ENCODE results near the gene HEATR1.
"Not testable (repeated sequence)": the region's sequence is repeated elsewhere in the genome, so short reads cannot be mapped to it uniquely, and the experiment has no call there.

Gene HEATR1

DNA sequence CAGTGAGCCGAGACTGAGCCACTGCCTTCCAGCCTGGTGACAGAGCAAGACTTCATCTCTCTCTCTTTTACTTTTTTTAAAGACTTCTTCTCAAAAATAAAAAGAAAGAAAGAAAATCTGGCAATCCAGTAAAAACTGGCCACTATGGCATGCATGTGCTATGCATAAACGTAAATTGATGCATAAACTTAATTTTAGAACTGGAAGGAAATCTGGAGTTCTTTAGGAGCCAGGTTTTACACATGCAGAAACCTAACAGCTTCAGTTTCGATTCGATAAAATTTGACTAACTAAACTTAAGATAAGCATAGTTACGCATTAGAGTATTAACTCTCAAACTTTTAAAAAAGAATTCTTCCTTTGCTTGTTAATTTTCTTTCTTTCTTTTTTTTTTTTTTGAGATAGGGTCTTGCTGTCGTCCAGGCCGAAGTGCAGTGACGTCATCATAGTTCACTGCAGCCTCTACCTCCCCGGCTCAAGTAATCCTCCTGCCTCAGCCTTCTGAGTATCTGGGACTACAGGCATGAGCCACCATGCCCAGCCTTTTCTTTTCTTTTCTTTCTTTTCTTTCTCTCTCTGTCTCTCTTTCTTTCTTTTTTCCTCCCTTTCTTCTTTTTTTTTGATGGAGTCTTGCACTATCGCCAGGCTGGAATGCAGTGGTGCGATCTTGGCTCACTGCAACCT is 92.4 kb downstream of the HEATR1 start:
- no peak for DNase-seq (ENCODE audit: low read depth in 4 of 4, low spot score in 1 of 4)

DNA sequence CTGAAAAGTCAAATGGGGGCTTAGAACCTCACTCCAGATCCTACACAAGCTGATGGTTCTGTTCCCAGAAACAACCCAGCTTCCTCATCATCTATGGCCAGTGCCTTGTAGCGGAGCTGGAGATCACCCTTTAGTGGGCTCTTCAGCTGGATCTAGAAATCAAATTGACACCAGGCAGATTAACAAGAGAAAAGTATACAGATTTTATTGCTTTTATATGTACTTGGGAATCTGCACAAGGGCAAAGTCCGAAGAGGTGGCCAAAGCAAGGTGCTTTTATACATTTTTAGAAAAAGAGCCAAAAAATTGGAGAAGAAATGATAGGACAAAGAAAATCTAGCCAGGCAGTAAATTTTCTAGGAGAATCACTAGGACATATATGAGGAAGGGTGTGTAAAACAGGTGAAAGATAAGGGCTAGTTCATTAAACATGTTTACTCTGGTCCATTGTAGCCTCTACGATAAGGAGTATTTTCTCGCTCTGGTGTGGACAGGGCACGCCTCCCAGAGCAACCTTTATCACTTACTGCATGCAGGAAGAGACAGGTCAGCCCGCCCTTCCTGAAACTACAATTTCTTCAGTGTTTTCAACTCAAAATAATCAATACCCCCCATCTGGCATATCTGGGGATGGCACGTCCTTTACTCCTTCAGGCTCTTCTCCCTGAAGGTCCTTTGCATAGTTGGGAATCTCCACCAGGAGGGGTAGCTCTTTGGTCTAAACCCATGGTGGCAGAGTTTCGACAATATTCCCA is 94.5 kb downstream of the HEATR1 start:
- no peak for DNase-seq (ENCODE audit: low read depth in 4 of 4, low spot score in 1 of 4)

DNA sequence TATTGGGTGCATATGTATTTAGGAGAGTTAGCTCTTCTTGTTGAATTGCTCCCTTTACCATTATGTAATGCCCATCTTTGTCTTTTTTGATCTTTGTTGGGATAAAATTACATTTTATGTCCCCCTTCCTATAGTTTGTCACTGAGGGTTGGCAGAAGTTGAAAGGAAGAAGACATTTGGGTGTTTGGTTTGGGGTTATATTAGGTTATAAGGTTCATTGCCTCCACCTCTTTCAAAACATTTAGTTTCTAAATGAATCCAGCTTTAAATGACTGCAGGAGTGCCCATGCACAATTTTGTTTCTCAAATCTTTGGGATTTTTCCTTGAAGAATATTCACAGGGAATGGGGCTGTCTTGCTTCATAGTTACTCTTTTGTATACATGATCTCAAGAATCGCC is 95.1 kb downstream of the HEATR1 start:
- no peak for DNase-seq (ENCODE audit: low read depth in 4 of 4, low spot score in 1 of 4)

DNA sequence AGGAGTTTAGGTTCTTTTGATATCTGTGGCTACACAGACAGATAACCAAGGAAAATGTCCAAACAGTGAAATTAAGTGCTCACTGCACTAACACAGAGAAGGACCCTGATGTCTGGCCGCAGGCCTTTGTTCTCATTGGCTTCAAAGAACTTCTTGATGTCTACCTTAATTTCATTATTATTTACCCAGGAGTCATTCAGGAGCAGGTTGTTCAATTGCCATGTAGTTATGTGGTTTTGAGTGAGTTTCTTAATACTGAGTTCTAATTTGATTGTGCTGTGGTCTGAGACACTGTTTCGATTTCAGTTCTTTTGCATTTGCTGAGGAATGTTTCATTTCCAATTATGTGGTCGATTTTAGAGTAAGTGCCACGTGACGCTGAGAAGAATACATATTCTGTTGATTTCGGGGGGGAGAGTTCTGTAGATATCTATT is 95.7 kb downstream of the HEATR1 start:
- DNase-seq (ENCODE audit: low read depth in 4 of 4, low spot score in 1 of 4) = no peak

DNA sequence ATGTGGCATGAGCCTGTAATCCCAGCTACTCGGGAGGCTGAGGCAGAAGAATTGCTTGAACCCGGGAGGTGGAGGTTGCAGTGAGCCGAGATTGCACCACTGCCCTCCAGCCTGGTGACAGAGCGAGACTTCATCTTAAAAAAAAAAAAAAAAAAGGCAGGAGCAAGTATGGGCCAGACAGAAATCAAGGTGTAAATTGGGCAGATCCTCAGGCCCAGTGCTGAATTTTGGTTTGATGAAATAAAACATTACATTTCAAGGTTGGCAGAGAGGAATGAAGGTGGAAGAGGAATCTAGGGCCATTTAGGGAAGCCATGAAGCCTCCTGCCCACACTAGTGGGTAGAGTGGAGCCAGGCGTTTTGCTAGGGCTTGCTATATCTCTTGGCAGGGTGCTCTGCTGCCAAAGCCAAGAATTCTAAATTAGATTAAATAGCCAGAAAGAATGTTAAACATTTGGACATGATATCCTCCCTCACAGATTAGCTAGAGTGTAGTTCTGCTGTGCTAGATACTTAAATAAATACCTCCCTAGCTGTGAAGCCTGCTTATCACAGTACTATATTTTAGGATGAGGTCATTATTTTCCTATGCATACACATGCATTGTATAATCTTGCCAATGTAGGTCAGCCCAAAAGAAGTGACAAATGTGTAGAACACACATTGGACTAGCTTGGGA is 97.2 kb downstream of the HEATR1 start:
- DNase-seq (ENCODE audit: low read depth in 4 of 4, low spot score in 1 of 4) = no peak

DNA sequence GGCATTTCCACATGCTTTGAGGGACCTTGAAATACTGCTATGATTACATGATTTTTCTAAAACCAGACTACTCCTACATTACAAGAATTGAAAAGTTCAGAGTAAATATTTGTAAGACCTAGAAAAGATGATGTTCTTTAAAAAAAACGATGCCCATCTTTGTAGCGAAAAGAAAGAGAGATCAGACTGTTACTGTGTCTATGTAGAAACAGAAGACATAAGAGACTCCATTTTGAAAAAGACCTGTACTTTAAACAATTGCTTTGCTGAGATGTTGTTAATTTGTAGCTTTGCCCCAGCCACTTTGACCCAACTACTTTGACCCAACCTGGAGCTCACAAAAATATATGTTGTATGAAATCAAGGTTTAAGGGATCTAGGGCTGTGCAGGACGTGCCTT is 100.0 kb downstream of the HEATR1 start:
- DNase-seq (ENCODE audit: low read depth in 4 of 4, low spot score in 1 of 4) = not testable (repeated sequence)

DNA sequence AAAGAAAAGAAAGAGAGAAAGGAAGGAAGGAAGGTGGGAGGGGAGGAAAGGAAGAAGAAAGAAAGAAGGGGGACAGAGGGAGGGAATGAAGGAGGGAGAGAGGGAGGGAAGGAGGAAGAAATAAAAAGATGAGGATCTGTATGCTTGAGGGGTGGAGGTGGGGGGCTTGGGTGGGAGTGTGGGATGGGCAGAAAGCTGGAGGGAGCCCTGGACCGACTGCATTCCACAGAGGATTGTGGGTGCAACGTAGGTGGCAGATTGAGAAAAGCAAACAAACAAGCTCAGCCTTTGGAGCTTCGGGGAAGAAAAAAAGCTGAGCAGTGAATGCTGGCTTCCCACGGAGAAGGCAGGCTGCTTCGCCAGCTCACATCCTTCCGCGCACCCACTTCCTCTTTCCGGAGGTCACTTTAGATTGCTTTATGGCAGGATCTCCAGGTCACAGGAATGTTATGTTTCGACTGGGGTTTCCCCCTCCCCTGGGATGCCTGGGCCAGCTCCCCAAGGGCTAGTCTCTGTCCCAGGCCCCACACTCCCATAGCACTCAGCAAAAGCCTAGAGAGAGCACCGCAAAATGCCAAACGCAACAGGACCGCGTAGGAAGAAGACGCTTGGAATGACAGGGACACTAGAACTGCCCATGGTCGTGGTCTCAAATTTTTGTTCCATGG is 101.2 kb downstream of the HEATR1 start:
- no peak for DNase-seq (ENCODE audit: low read depth in 4 of 4, low spot score in 1 of 4)

DNA sequence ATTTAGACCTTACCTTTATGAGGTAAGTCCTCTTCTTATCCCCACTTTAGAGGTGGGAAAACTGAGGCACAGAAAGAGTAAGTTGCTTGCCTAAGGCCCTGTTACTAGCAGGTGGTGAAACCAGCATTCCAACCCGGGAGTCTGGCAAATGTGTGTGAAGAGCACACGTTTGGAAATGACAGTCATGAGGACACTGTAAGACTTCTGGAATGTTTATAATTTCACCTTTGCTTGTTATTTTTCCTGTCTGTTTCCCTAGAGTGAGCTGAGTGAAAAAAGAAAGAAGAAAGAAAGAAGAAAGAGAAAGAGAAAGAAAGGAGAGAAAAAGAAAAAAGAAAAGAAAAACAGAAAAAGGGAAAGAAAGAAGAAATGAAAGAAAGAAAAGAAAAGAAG is 101.7 kb downstream of the HEATR1 start:
- DNase-seq (ENCODE audit: low read depth in 4 of 4, low spot score in 1 of 4) = no peak

DNA sequence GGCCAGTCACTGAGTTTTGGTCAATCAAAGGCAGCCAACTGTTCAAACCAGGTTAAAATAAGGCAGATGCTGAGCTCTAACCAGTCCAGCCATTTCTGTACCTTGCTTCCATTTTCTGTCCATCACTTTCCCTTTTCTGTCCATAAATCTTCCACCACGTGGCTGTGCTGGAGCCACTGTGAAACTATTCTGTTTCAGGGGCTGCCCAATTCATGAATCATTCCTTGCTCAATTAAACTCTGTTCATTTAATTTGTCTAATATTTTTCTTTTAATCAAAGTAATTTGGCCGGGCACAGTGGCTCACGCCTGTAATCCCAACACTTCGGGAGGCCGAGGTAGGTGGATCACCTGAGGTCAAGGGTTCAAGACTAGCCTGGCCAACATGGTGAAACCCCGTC is 103.2 kb downstream of the HEATR1 start:
- no peak for DNase-seq (ENCODE audit: low read depth in 4 of 4, low spot score in 1 of 4)

Measured in stimulated activated CD4-positive, alpha-beta T cell treated with anti-CD3 and anti-CD28 coated beads, Interleukin-1b, Interleukin-23, amount 100 ng/mL, for 24 hours (primary cell).